ENCODE data around the gene RIPOR2. TPM values are rescaled to one million over a fixed set of nuclear protein-coding genes. Genes with fewer than 3 reads are reported as not detected.

RIPOR2 gene
- total and polyA plus RNA-seq, 2 experiments from 2014 or later, result 9.5 to 22.5 TPM

DNA sequence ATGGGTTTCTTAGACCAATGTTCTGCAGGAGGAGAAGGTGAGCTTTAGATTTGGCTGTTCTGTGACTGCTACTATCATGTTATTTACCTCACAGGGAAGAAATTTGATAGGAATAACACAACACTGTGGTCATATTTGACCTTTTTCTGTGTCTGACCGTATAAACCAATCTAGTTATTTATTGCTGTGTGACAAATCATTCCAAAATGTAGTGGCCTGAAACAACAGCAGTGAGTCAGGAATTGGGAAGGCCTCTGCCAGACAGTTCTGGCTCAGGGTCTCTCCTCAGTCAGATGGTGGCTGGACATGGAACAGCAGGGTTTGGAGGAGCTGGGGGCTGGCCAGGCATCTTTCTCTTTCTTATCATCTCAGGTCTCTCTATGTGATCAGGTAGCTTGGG lies 33.0 kb downstream of the RIPOR2 start (continued):
- TF ChIP-seq, protein P1, sequence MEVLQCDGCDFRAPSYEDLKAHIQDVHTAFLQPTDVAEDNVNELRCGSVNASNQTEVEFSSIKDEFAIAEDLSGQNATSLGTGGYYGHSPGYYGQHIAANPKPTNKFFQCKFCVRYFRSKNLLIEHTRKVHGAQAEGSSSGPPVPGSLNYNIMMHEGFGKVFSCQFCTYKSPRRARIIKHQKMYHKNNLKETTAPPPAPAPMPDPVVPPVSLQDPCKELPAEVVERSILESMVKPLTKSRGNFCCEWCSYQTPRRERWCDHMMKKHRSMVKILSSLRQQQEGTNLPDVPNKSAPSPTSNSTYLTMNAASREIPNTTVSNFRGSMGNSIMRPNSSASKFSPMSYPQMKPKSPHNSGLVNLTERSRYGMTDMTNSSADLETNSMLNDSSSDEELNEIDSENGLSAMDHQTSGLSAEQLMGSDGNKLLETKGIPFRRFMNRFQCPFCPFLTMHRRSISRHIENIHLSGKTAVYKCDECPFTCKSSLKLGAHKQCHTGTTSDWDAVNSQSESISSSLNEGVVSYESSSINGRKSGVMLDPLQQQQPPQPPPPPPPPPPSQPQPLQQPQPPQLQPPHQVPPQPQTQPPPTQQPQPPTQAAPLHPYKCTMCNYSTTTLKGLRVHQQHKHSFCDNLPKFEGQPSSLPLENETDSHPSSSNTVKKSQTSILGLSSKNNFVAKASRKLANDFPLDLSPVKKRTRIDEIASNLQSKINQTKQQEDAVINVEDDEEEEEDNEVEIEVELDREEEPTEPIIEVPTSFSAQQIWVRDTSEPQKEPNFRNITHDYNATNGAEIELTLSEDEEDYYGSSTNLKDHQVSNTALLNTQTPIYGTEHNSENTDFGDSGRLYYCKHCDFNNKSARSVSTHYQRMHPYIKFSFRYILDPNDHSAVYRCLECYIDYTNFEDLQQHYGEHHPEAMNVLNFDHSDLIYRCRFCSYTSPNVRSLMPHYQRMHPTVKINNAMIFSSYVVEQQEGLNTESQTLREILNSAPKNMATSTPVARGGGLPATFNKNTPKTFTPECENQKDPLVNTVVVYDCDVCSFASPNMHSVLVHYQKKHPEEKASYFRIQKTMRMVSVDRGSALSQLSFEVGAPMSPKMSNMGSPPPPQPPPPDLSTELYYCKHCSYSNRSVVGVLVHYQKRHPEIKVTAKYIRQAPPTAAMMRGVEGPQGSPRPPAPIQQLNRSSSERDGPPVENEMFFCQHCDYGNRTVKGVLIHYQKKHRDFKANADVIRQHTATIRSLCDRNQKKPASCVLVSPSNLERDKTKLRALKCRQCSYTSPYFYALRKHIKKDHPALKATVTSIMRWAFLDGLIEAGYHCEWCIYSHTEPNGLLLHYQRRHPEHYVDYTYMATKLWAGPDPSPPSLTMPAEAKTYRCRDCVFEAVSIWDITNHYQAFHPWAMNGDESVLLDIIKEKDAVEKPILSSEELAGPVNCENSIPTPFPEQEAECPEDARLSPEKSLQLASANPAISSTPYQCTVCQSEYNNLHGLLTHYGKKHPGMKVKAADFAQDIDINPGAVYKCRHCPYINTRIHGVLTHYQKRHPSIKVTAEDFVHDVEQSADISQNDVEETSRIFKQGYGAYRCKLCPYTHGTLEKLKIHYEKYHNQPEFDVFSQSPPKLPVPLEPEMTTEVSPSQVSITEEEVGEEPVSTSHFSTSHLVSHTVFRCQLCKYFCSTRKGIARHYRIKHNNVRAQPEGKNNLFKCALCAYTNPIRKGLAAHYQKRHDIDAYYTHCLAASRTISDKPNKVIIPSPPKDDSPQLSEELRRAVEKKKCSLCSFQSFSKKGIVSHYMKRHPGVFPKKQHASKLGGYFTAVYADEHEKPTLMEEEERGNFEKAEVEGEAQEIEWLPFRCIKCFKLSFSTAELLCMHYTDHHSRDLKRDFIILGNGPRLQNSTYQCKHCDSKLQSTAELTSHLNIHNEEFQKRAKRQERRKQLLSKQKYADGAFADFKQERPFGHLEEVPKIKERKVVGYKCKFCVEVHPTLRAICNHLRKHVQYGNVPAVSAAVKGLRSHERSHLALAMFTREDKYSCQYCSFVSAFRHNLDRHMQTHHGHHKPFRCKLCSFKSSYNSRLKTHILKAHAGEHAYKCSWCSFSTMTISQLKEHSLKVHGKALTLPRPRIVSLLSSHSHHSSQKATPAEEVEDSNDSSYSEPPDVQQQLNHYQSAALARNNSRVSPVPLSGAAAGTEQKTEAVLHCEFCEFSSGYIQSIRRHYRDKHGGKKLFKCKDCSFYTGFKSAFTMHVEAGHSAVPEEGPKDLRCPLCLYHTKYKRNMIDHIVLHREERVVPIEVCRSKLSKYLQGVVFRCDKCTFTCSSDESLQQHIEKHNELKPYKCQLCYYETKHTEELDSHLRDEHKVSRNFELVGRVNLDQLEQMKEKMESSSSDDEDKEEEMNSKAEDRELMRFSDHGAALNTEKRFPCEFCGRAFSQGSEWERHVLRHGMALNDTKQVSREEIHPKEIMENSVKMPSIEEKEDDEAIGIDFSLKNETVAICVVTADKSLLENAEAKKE (CRISPR knock-in tag; IDR thresholded peaks at IDR 0.05), result no peak
- TF ChIP-seq EZH2phosphoT487 (IDR thresholded peaks at IDR 0.05; ENCODE audit: unreplicated experiment), result no peak
- no peak for TF ChIP-seq EZH2 (IDR thresholded peaks at IDR 0.05; ENCODE audit: low read depth, unreplicated experiment)
- TF ChIP-seq CREB1 (CRISPR knock-in tag; IDR thresholded peaks at IDR 0.05; ENCODE audit: low read depth), result no peak
- TF ChIP-seq, protein P2, sequence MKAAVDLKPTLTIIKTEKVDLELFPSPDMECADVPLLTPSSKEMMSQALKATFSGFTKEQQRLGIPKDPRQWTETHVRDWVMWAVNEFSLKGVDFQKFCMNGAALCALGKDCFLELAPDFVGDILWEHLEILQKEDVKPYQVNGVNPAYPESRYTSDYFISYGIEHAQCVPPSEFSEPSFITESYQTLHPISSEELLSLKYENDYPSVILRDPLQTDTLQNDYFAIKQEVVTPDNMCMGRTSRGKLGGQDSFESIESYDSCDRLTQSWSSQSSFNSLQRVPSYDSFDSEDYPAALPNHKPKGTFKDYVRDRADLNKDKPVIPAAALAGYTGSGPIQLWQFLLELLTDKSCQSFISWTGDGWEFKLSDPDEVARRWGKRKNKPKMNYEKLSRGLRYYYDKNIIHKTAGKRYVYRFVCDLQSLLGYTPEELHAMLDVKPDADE (IDR thresholded peaks at IDR 0.05), result no peak
- TF ChIP-seq ZNF114 (CRISPR knock-in tag; IDR thresholded peaks at IDR 0.05), result no peak

DNA sequence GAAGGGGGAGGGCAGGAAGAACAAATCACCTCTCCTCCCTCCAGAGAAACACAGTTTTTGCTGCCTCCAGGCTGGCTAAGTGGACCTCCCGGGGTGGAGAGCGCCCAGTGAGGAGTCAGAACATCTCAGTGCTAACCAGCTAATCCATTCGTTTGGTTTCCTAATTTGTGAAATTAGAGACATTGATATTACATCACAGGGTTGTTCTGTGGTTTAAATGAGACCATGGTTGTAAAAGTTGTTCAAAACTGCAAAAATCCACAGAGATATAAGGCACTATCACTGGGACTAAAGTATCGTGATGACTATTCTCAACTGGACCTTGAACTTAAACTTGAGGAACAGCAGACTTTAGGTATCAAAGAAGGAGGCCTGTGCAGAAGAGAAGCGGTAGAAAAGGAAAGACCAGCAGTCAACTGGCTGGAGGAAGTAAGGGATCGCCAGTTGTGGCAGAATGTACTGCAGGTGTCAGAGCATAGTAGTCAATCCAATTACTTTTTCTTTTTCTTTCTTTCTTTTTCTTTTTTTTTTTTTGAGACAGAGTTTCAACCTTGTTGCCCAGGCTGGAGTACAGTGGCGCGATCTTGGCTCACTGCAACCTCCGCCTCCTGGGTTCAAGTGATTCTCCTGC lies 33.9 kb downstream of the RIPOR2 start:
- H3K4me1 Mint-ChIP-seq, result peaks cover 31% of the 10 kb centered on the region
- no peak overlapping the region for H3K27ac Mint-ChIP-seq
- peaks cover 8% of the 10 kb centered on the region; the same call in 1 of the 2 replicates for H3K9me2 ChIP-seq (ENCODE audit: insufficient read depth)
- no peaks in the 10 kb centered on the region for H4K20me1 ChIP-seq (replicated peaks; ENCODE audit: insufficient read depth)
- H3K27ac ChIP-seq (ENCODE audit: low read depth), result no peak overlapping the region
- H3K27me3 Mint-ChIP-seq (ENCODE audit: insufficient read depth, low read depth, poor library complexity), result peaks cover 2% of the 10 kb centered on the region
- no peak overlapping the region for H3K4me3 ChIP-seq
- no peak overlapping the region for H2AFZ ChIP-seq
- peaks cover 17% of the 10 kb centered on the region for H3K4me1 ChIP-seq (ENCODE audit: insufficient read depth)
- H3K4me2 ChIP-seq, result no peak overlapping the region
- no peaks in the 10 kb centered on the region for H3K9me3 Mint-ChIP-seq
- ATAC-seq (no peak), DNase-seq (ENCODE audit: low spot score) (no peak)
- no peaks in the 10 kb centered on the region for H3K27me3 ChIP-seq (ENCODE audit: insufficient read depth)
- no peak overlapping the region for H3K4me3 Mint-ChIP-seq
- H3K79me2 ChIP-seq (replicated peaks; ENCODE audit: insufficient read depth), result no peaks in the 10 kb centered on the region; the same call in 1 of the 2 replicates
- H3F3A ChIP-seq (replicated peaks; ENCODE audit: low read depth), result no peaks in the 10 kb centered on the region
- no peaks in the 10 kb centered on the region for H3K36me3 ChIP-seq (ENCODE audit: insufficient read depth)
- no peaks in the 10 kb centered on the region; the same call in 2 of the 3 replicates for H3K36me3 Mint-ChIP-seq (ENCODE audit: low read depth)
- TF ChIP-seq, protein P1 (CRISPR knock-in tag; IDR thresholded peaks at IDR 0.05), result no peak
- no peak for TF ChIP-seq STAT1 (IDR thresholded peaks at IDR 0.05; ENCODE audit: unreplicated experiment)
- no peak for TF ChIP-seq ZNF114 (CRISPR knock-in tag; IDR thresholded peaks at IDR 0.05)
- no peak for TF ChIP-seq EZH2 (IDR thresholded peaks at IDR 0.05; ENCODE audit: low read depth, unreplicated experiment)

Data from GM23338 (cell line).